Midbrain (tissue), 1 donor: ENCODE results near the gene RNF125.

Experiments used
- DNase-seq: peaks from one replicate; lab custom pipeline; 2025; lab: John Stamatoyannopoulos, UW

Gene RNF125

GRCh38 chr18:32091325-32091723 lies 72.7 kb downstream of the RNF125 start:
- no peak for DNase-seq

- DNase-seq, result peak; percentile 81
Observed at GRCh38 chr18:32091724-32092421, 73.2 kb downstream of the RNF125 start, which contains the start of gene RNF138. TSS of gene RNF138 (plus strand) at chr18:32091874. CDS start at chr18:32092777, 903 bp downstream.

- peak; percentile 99 for DNase-seq
Observed at GRCh38 chr18:32092422-32093101, 73.9 kb downstream of the RNF125 start.

GRCh38 chr18:32093102-32093511 lies 74.5 kb downstream of the RNF125 start:
- peak; percentile 62 for DNase-seq

- DNase-seq, result no peak
Observed at GRCh38 chr18:32093523-32093922, 74.9 kb downstream of the RNF125 start.

GRCh38 chr18:32095192-32095899 lies 76.7 kb downstream of the RNF125 start:
- DNase-seq, result no peak

- DNase-seq, result no peak
Observed at GRCh38 chr18:32095900-32096229, 77.2 kb downstream of the RNF125 start.

- no peak for DNase-seq
Observed at GRCh38 chr18:32096946-32097345, 78.3 kb downstream of the RNF125 start.

GRCh38 chr18:32104516-32104915 lies 85.9 kb downstream of the RNF125 start:
- no peak for DNase-seq

- DNase-seq, result no peak
Observed at GRCh38 chr18:32110005-32110404, 91.4 kb downstream of the RNF125 start.

GRCh38 chr18:32111706-32112105 lies 93.1 kb downstream of the RNF125 start:
- no peak for DNase-seq

- DNase-seq, result no peak
Observed at GRCh38 chr18:32112826-32113225, 94.2 kb downstream of the RNF125 start.

GRCh38 chr18:32114293-32114942 lies 95.8 kb downstream of the RNF125 start:
- DNase-seq, result no peak

GRCh38 chr18:32122039-32122438 lies 103.4 kb downstream of the RNF125 start:
- DNase-seq, result no peak
